Activated gamma-delta T cell treated with anti-CD3 and anti-CD28 coated beads, Interleukin-2, amount 50 U/mL, for 16 hours (primary cell): ENCODE data around the gene IREB2.
"Not testable (repeated sequence)": the region's sequence is repeated elsewhere in the genome, so short reads cannot be mapped to it uniquely, and the experiment has no call there.

Source experiments
- DNase-seq: peaks from one replicate; pipeline ENCODE4 v3.0.0-alpha.2; 2020; ENCODE audit warnings: low read depth

Gene IREB2

DNA sequence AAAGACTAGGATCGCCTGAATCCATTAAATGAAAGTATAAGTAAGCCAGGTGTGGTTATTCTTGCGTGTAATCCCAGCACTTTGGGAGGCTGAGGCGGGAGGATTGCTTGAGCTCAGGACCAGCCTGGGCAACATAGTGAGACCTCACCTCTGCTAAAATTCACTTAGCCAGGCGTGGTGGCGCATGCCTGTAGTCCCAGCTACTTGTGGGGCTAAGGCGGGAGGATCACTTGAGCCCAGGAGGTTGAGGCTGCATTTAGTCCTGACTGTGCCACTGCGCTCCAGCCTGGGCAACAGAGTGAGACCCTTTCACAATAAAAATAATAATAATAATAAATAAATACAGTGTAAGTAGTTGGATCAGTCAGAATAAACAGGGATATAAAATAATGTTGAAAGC, 43.9 kb downstream of the IREB2 start:
- no peak for DNase-seq

- no peak for DNase-seq
Observed at GRCh38 chr15:78492872-78493271, 54.9 kb downstream of the IREB2 start.

DNA sequence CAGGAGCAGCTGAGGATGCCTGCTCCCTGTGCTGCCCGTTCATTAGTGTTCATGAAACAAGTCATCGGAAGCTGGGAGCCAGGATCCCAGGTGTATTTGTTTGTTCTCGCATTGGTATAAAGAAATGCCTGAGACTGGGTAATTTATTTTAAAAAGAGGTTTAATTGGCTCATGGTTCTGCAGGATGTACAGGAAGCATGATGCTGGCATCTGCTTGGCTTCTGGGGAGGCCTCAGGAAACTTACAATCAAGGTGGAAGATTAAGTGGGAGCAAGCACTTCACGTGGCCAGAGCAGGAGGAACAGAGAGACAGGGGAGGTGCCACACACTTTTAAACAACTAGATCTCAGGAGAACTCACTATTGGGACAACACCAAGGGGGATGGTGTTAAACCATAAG, 63.8 kb downstream of the IREB2 start:
- no peak for DNase-seq

GRCh38 chr15:78502641-78503040, 64.6 kb downstream of the IREB2 start:
- DNase-seq: no peak

- peak; percentile 36 for DNase-seq
Observed at GRCh38 chr15:78506971-78507830, 69.2 kb downstream of the IREB2 start, which contains the start of gene HYKK. HYKK (plus strand) TSS chr15:78507577; CDS start chr15:78513089, 5,512 bp downstream.

DNA sequence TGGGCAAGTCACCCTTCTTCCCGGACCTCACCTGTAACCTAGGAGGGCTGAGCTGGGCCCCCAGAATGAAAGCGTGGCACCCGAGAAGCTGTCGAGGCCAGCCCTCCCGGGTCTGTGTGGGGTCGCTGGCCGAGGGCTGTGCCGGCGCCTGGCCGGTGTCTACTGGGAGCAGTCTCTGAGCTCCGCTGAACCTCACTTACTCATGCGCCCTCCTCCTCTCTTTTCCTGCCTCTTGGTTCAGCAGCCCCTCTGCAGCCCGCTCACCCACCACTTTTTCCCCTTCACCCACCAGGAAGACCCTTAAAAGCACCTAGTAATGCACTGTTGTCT, 69.8 kb downstream of the IREB2 start:
- DNase-seq: peak; percentile 2

DNA sequence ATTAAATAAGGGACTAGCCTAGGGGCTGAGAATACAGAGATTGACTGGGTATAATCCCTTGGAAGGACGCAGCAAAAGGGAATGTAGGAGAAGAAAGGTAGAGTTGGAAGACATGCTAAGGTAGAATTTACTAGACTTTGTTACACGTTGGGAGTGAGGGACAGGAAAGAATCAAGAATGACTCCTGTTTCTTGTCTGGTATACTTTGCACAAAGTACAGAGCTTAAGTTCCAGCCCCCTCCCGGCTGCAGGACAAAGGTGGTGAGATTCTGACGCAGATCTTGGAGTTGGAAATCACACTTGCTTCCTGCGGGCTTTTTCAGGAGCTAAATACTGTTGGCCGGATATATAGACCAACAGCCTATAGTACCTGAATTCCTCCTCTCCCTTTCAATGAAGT, 70.3 kb downstream of the IREB2 start:
- DNase-seq: no peak

DNA sequence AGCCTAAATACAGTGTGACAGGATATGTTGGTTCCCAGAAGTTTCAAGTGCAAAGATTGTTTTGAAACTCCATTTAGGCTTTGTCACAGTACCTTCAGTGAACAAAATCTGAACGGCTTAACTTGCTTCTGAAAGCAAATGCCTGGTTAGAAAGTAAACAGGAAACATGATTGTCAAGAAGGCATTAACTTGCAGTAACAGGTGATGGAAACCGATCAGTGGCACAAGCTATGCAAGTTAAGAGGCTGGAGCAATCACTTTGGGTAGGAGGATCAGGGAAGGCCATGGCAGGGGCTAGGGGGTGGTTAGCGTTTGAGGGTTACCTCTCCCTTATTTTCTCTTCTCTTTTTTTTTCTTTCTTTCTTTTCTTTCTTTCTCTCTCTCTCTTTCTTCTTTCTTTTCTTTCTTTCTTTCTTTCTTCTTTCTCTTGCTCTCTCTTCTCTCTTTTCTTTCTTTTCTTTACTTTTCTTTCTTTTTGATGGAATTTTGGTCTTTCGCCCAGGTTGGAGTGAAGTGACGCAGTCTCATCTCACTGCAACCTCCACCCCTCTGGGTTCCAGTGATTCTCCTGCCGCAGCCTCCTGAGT, 71.8 kb downstream of the IREB2 start:
- DNase-seq: no peak

DNA sequence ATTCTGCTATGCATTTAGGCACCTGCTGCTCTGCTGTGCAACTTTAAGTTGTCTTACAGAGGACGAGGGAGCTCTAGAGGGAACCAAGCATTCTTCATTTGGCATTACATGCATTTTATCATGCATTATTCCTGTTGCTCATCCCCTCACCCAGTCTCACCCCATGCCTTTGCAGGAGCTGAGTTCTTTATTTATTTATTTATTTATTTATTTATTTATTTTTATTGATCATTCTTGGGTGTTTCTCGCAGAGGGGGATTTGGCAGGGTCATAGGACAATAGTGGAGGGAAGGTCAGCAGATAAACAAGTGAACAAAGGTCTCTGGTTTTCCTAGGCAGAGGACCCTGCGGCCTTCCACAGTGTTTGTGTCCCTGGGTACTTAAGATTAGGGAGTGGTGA, 82.0 kb downstream of the IREB2 start:
- not testable (repeated sequence) for DNase-seq

DNA sequence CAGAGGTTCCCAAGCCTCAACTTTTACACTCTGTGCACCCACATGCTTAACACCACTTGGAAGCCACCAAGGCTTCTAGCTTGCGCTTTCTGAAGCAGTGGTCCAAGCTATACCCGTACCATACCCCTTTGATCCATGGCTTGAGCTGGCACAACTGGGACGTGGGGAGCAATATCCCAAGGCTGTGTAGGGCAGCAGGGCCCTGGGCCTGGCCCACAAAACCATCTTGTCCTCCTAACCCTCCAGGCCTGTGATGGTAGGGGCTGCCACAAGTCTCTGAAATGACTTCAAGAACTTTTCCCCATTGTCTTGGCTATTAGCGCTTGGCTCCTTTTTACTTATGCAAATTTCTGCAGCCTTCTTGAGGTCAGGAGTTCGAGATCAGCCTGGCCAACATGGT, 86.2 kb downstream of the IREB2 start:
- no peak for DNase-seq

DNA sequence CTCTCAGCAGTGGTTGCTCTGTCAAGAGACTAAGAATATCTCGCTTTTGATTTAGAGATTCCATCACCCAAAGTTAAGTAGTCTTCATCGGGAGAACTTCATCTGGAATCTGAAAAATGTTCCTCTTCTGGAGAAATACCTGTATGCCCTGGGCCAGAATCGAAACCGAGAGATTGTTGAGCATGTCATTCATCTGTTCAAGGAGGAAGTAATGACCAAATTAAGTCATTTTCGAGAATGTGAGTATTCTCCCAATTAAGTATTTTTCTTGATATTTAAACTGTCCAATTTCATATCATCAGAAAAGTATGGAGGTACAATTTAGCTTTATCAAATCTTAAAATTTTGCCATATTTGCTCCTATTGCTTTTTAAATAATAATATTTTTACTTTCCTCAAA, 89.3 kb downstream of the IREB2 start:
- no peak for DNase-seq

DNA sequence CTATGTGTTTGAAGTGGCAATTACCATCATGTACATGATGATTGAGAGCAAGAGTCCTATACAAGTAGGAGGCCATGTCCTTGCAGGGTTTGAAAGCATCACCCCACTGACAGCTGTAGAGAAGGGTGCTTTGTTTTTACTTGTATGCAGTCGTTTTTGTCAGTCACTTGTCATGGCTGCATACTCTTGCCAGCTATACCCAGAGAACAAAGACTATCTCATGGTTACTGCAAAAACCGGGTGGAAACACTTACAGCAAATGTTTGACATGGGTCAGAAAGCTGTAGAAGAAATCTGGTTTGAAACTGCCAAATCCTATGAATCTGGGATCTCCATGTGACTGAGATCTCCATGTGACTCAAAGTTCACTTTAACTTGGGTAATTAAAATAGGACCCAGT, 95.3 kb downstream of the IREB2 start:
- no peak for DNase-seq

GRCh38 chr15:78536134-78536533, 98.1 kb downstream of the IREB2 start:
- DNase-seq: no peak

GRCh38 chr15:78537266-78537905, 99.4 kb downstream of the IREB2 start:
- no peak for DNase-seq

GRCh38 chr15:78538358-78538757, 100.3 kb downstream of the IREB2 start:
- no peak for DNase-seq

- not testable (repeated sequence) for DNase-seq
Observed at GRCh38 chr15:78539464-78540140, 101.6 kb downstream of the IREB2 start.

- peak; percentile 95 for DNase-seq
Observed at GRCh38 chr15:78540141-78540870, 102.3 kb downstream of the IREB2 start, which contains the start of gene PSMA4. PSMA4 (plus strand) TSS chr15:78540444; CDS start chr15:78541928, 1,484 bp downstream.

DNA sequence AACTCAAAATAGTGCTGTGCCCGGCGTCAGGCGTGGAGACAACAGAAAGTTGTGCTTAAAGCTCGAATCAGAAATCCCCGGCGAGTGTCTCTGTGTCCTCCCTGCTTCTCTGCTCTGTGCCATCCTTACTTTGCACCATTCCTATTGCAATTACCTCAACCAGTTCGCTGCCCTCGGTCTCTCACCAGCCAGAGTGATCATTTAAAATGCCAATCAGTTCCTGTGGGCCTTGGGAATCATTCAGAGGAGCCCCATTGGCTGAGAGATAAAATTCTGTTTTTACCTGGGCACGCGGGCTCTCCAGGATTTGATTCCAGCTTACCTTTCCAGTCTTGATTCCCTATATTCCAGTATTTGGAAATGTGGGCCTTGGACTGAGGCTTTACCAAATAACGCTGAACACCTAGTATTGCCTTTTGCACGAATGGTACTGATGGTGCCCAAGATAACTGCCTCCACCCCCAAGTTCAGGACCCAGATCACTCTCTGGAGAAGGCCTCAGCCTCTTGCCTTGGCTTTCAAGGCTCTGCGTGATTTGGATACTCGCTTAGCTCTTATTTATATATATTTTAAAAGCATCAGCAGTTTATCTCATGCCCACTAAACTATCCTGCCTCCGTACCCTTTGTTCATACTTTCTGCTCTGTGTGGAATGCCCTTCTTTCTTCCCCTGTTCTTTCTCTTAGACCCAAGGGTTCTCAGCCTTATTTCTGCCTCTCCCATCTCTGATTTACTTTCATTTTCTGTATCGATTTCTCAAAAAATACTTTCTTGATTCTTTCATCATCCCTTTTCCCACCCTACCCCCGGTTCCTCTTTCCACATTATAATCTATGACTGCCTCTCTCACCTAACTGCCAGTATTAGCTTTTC, 103.1 kb downstream of the IREB2 start:
- DNase-seq: no peak

GRCh38 chr15:78541744-78542034, 103.7 kb downstream of the IREB2 start:
- DNase-seq: no peak

GRCh38 chr15:78542647-78543046, 104.6 kb downstream of the IREB2 start:
- DNase-seq: no peak

DNA sequence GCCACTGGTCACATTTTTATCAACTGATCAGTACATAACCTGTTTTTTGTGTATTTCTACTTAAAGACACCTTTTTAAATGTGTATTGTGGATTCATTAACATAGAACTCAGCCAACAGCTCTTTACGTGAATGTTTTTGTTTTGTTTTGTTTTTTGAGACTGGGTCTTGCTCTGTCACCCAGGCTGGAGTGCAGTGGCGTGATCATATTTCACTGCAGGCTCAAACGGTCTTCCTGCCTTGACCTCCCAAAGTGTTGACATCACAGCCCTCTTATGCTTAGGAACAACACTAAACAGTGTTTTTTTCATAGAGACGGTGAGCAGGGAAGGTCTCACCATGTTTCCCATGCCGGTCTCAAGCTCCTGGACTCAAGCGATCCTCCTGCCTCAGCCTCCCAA, 112.2 kb downstream of the IREB2 start:
- no peak for DNase-seq
